Testis (tissue), 3 donors: ENCODE measurements around the gene NCBP2. TPM values are rescaled to one million over a fixed set of nuclear protein-coding genes. Genes with fewer than 3 reads are reported as not detected.

ENCODE experiments used
- DNase-seq: peaks from one replicate; pipeline ENCODE4 v3.0.0-alpha.2; 2019
- H3K27ac ChIP-seq, 2 donors: fragments of 200-600 bp; sonication (generic); one replicate each; pipeline ENCODE4 v1.5.1; 2019
- H3K27me3 ChIP-seq: fragments of 200-600 bp; sonication (generic); one replicate; pipeline ENCODE4 v1.5.1; 2019
- H3K36me3 ChIP-seq: fragments of 200-600 bp; sonication (generic); one replicate; pipeline ENCODE4 v1.5.1; 2017; ENCODE audit warnings: low read depth; ENCODE audit errors: missing control alignments
- H3K4me1 ChIP-seq: fragments of 200-600 bp; sonication (generic); one replicate; pipeline ENCODE4 v1.5.1; 2019
- H3K4me3 ChIP-seq, 2 donors: fragments of 200-600 bp; sonication (generic); one replicate each; pipeline ENCODE4 v1.5.1; 2017 to 2019
- H3K9me3 ChIP-seq: fragments of 200-600 bp; sonication (generic); one replicate; pipeline ENCODE4 v1.5.1; 2017
- CTCF ChIP-seq, 3 experiments: fragments of 450-650 bp in 2 of 3; fragments of 200-600 bp in 1 of 3; sonication (generic) in 1 of 3; IDR thresholded peaks; one replicate each; pipeline ENCODE4 v1.5.1; 2016 to 2019; ENCODE audit warnings: antibody characterized with exemption in 3 of 3, mild to moderate bottlenecking in 2 of 3, moderate library complexity in 1 of 3
- POLR2A ChIP-seq: fragments of 450-650 bp; IDR thresholded peaks from one replicate; pipeline ENCODE4 v1.6.1; 2017; ENCODE audit warnings: antibody characterized with exemption, mild to moderate bottlenecking, moderate library complexity
- WGBS, 2 donors: methylation state at CpG; one replicate each; pipeline ENCODE4 v1.1.5; 2018; 5-methylcytosine and 5-hydroxymethylcytosine counted together
- intact Hi-C: fragments of 100-400 bp; cut with DNase I; formaldehyde crosslinking; loops from one replicate; pipeline ENCODE4 v1.15.1; 2023; ENCODE audit warnings: low total_unique reads
- polyA plus RNA-seq: library from polyadenylated mRNA; stranded (reverse); fragments of 350-450 nt; fragmentation: Illumina TruSeq; extraction: RNeasy Lipid Tissue Mini Kit (QIAGEN cat#74804); gene quantifications from one replicate; pipeline ENCODE4 v1.2.3, GENCODE V29; 2014; ENCODE audit warnings: low read depth, low replicate concordance; ENCODE audit not compliant: insufficient read depth
- total RNA-seq, 2 donors: library from RNA; depleted of rRNA; stranded (reverse); fragments of >200 nt; gene quantifications; one replicate each; pipeline ENCODE4 v1.2.3, GENCODE V29; 2016

Gene NCBP2
- total and polyA plus RNA-seq, 3 donors from 2014 or later, result 30.6 to 53.3 (median 40.8) TPM

GRCh38 chr3:196894557-196895295, 47.6 kb downstream of the NCBP2 start:
- intact Hi-C loops, result no loop called here
- Histone ChIP-seq H3K4me1 (no peaks in the 10 kb centered on the region), H3K27me3 (no peaks in the 10 kb centered on the region), H3K4me3 (no peak overlapping the region), H3K36me3 (no peaks in the 10 kb centered on the region), H3K27ac (no peak overlapping the region), H3K9me3 (no peaks in the 10 kb centered on the region)
- 93 to 96% methylated on average over 13 of the region's 13 CpGs for WGBS, 2 donors
- no peak for TF ChIP-seq POLR2A
- TF ChIP-seq CTCF (IDR thresholded peaks at IDR 0.05), result no peak
- DNase-seq, result no peak

GRCh38 chr3:196889844-196890708, 52.3 kb downstream of the NCBP2 start:
- DNase-seq, result no peak
- Histone ChIP-seq H3K4me1 (no peaks in the 10 kb centered on the region), H3K36me3 (no peaks in the 10 kb centered on the region), H3K27ac (no peak overlapping the region), H3K9me3 (no peaks in the 10 kb centered on the region), H3K27me3 (no peaks in the 10 kb centered on the region), H3K4me3 (no peak overlapping the region)
- WGBS, 2 donors, result 82 to 83% methylated on average over 6 of the region's 6 CpGs
- TF ChIP-seq CTCF (IDR thresholded peaks at IDR 0.05) (no peak), POLR2A (no peak)
- intact Hi-C loops, result no loop called here

- 64 to 86% methylated on average over 4 of the region's 4 CpGs for WGBS, 2 donors
- no peak for DNase-seq
- Histone ChIP-seq H3K4me3 (no peak overlapping the region), H3K36me3 (no peaks in the 10 kb centered on the region), H3K4me1 (no peaks in the 10 kb centered on the region), H3K9me3 (no peaks in the 10 kb centered on the region), H3K27me3 (no peaks in the 10 kb centered on the region), H3K27ac (no peak overlapping the region)
- TF ChIP-seq CTCF (IDR thresholded peaks at IDR 0.05) (no peak), POLR2A (no peak)
- intact Hi-C loops, result no loop called here
Measured at GRCh38 chr3:196886144-196886543, 56.2 kb downstream of the NCBP2 start.

Other genes starting within 250 kb of the NCBP2 start
- 10 to 100 TPM in 1 of 2 donors, 1 to 10 TPM in 1; 7.4 to 11.1 TPM for gene CEP19, start 230.3 kb downstream of the NCBP2 start, total RNA-seq
- 17.1 TPM for gene CEP19, start 230.3 kb downstream of the NCBP2 start, polyA plus RNA-seq
- gene PIGX, start 230.2 kb downstream of the NCBP2 start, total RNA-seq, result 10 to 100 TPM; 23.8 to 37.5 TPM
- gene PIGX, start 230.2 kb downstream of the NCBP2 start, polyA plus RNA-seq, result 21.6 TPM
- gene PAK2, start 202.7 kb downstream of the NCBP2 start, total RNA-seq, result 10 to 100 TPM; 47.4 to 49.2 TPM
- 30.7 TPM for gene PAK2, start 202.7 kb downstream of the NCBP2 start, polyA plus RNA-seq
- 10 to 100 TPM; 76.8 to 83.9 TPM for gene SENP5, start 74.6 kb downstream of the NCBP2 start, total RNA-seq
- gene SENP5, start 74.6 kb downstream of the NCBP2 start, polyA plus RNA-seq, result 40.9 TPM
- 1 to 10 TPM; 3.9 to 4.5 TPM for gene PIGZ, start 26.3 kb upstream of the NCBP2 start, total RNA-seq
- gene PIGZ, start 26.3 kb upstream of the NCBP2 start, polyA plus RNA-seq, result 3.0 TPM
- gene MELTF, start 87.3 kb upstream of the NCBP2 start, total RNA-seq, result 10 to 100 TPM; 11.1 to 14.7 TPM
- gene MELTF, start 87.3 kb upstream of the NCBP2 start, polyA plus RNA-seq, result 5.7 TPM